HG03135 (cell line): ENCODE data around the gene CALCR.
A peak's percentile ranks its signal among the peaks of the same experiment; 100 is the strongest.
"Not testable (repeated sequence)": the region's sequence is repeated elsewhere in the genome, so short reads cannot be mapped to it uniquely, and the experiment has no call there.

Experiments used
- ATAC-seq: cut with Tn5 transposase; IDR thresholded peaks from one replicate; pipeline ENCODE4 v1.9.1; 2021; ENCODE audit warnings: mild to moderate bottlenecking, moderate library complexity; ENCODE audit not compliant: unreplicated experiment

CALCR gene

GRCh38 chr7:93562936-93563335, 11.6 kb downstream of the CALCR start:
- ATAC-seq, result no peak

- no peak for ATAC-seq
These were observed 12.4 kb downstream of the CALCR start for GRCh38 chr7:93562106-93562505.

GRCh38 chr7:93559639-93560491, 14.7 kb downstream of the CALCR start:
- no peak for ATAC-seq

- ATAC-seq, result no peak
These were observed 15.6 kb downstream of the CALCR start for GRCh38 chr7:93558705-93559614.

- ATAC-seq, result no peak
These were observed 22.6 kb downstream of the CALCR start for GRCh38 chr7:93551931-93552330.

- peak; percentile 60 for ATAC-seq
These were observed 23.2 kb downstream of the CALCR start for GRCh38 chr7:93551063-93551895.

GRCh38 chr7:93547716-93548115, 26.8 kb downstream of the CALCR start:
- ATAC-seq, result no peak

- no peak for ATAC-seq
These were observed 29.8 kb downstream of the CALCR start for GRCh38 chr7:93544691-93545090.

- ATAC-seq, result no peak
These were observed 36.5 kb downstream of the CALCR start for GRCh38 chr7:93538061-93538460.

GRCh38 chr7:93535616-93536015, 38.9 kb downstream of the CALCR start:
- ATAC-seq, result no peak

GRCh38 chr7:93530701-93531100, 43.8 kb downstream of the CALCR start:
- ATAC-seq, result no peak

- no peak for ATAC-seq
These were observed 57.7 kb downstream of the CALCR start for GRCh38 chr7:93516834-93517233.

- ATAC-seq, result no peak
These were observed 59.4 kb downstream of the CALCR start for GRCh38 chr7:93515144-93515543.

GRCh38 chr7:93509303-93509702, 65.2 kb downstream of the CALCR start:
- ATAC-seq, result no peak

- no peak for ATAC-seq
These were observed 71.4 kb downstream of the CALCR start for GRCh38 chr7:93503088-93503487.

- not testable (repeated sequence) for ATAC-seq
These were observed 82.7 kb downstream of the CALCR start for GRCh38 chr7:93491860-93492259.

GRCh38 chr7:93476491-93477344, 97.8 kb downstream of the CALCR start:
- ATAC-seq, result no peak

GRCh38 chr7:93475811-93476210, 98.7 kb downstream of the CALCR start:
- ATAC-seq, result no peak

GRCh38 chr7:93471456-93471855, 103.1 kb downstream of the CALCR start:
- no peak for ATAC-seq

GRCh38 chr7:93463764-93464163, 110.8 kb downstream of the CALCR start:
- ATAC-seq, result no peak
